Measurements from ENCODE around the gene KRT8. TPM values are rescaled to one million over a fixed set of nuclear protein-coding genes. Genes with fewer than 3 reads are reported as not detected.

KRT8 gene
- polyA plus RNA-seq, 1 experiment = 18.2 TPM

GRCh38 chr12:52903285-52903854 lies 1.5 kb downstream of the KRT8 start:
- ChIA-PET POLR2A (interaction anchor here (0.6 kb wide), 1 partner anchor 11 kb away, joined by 3 read pairs; no protein-coding TSS in a partner anchor), CTCF (interaction anchor here (0.5 to 2.3 kb wide), 5 partner anchors 18 to 322 kb away, joined by 3 to 8 read pairs (median 3); no protein-coding TSS in a partner anchor)
- Histone ChIP-seq H3K27me3 (ENCODE audit: control insufficient read depth, insufficient read depth, low read length) (no peaks in the 10 kb centered on the region), H3K4me3 (ENCODE audit: low read depth, low read length) (peak overlapping the region; percentile 45), H3K27ac (ENCODE audit: low read depth, low read length) (no peak overlapping the region), H3K9me3 (ENCODE audit: control insufficient read depth, insufficient read depth, low read length) (no peaks in the 10 kb centered on the region; the same call in 1 of the 2 replicates)
- DNase-seq (ENCODE audit: low read depth, low spot score) = no peak
- TF ChIP-seq CTCF (IDR thresholded peaks at IDR 0.05; ENCODE audit: low read depth, low read length) = no peak

GRCh38 chr12:52901715-52902541 lies 2.9 kb downstream of the KRT8 start:
- ChIA-PET CTCF (interaction anchor here (0.7 to 1.2 kb wide), 3 partner anchors 17 to 79 kb away, joined by 3 to 11 read pairs (median 5); no protein-coding TSS in a partner anchor), POLR2A (no interaction called here)
- no peak for DNase-seq (ENCODE audit: low read depth, low spot score)
- Histone ChIP-seq H3K27ac (ENCODE audit: low read depth, low read length) (no peak overlapping the region), H3K4me3 (ENCODE audit: low read depth, low read length) (no peak overlapping the region), H3K9me3 (ENCODE audit: control insufficient read depth, insufficient read depth, low read length) (no peaks in the 10 kb centered on the region; the same call in 1 of the 2 replicates), H3K27me3 (ENCODE audit: control insufficient read depth, insufficient read depth, low read length) (no peaks in the 10 kb centered on the region)
- TF ChIP-seq CTCF (IDR thresholded peaks at IDR 0.05; ENCODE audit: low read depth, low read length) = no peak

- Histone ChIP-seq H3K4me3 (ENCODE audit: low read depth, low read length) (no peak overlapping the region), H3K9me3 (ENCODE audit: control insufficient read depth, insufficient read depth, low read length) (no peaks in the 10 kb centered on the region; the same call in 1 of the 2 replicates), H3K27ac (ENCODE audit: low read depth, low read length) (no peak overlapping the region), H3K27me3 (ENCODE audit: control insufficient read depth, insufficient read depth, low read length) (no peaks in the 10 kb centered on the region)
- CTCF ChIA-PET = interaction anchor here (1.0 to 1.2 kb wide), 3 partner anchors 16 to 79 kb away, joined by 3 to 11 read pairs (median 5); no protein-coding TSS in a partner anchor
- no peak for TF ChIP-seq CTCF (IDR thresholded peaks at IDR 0.05; ENCODE audit: low read depth, low read length)
- POLR2A ChIA-PET = no interaction called here
- DNase-seq (ENCODE audit: low read depth, low spot score) = no peak
Observed at GRCh38 chr12:52900896-52901714, 3.8 kb downstream of the KRT8 start.

GRCh38 chr12:52900166-52900895 lies 4.5 kb downstream of the KRT8 start:
- Histone ChIP-seq H3K27ac (ENCODE audit: low read depth, low read length) (no peak overlapping the region), H3K9me3 (ENCODE audit: control insufficient read depth, insufficient read depth, low read length) (no peaks in the 10 kb centered on the region; the same call in 1 of the 2 replicates), H3K27me3 (ENCODE audit: control insufficient read depth, insufficient read depth, low read length) (peaks cover under 1% of the 10 kb centered on the region), H3K4me3 (ENCODE audit: low read depth, low read length) (no peak overlapping the region)
- POLR2A ChIA-PET = no interaction called here
- CTCF ChIA-PET = interaction anchor here (1.2 kb wide), 1 partner anchor 15 kb away, joined by 3 read pairs; no protein-coding TSS in a partner anchor
- no peak for DNase-seq (ENCODE audit: low read depth, low spot score)
- no peak for TF ChIP-seq CTCF (IDR thresholded peaks at IDR 0.05; ENCODE audit: low read depth, low read length)

Measured in AG04450 (cell line).